Nephron (organoid): Measurements from ENCODE around the gene FAM228A.
A peak's percentile ranks its signal among the peaks of the same experiment; 100 is the strongest.
"Not testable (repeated sequence)": the region's sequence is repeated elsewhere in the genome, so short reads cannot be mapped to it uniquely, and the experiment has no call there.

Source experiments
- H3K27ac Mint-ChIP-seq, 3 experiments: 2 replicates each; pipeline ENCODE4 v1.8.0; 2020; ENCODE audit warnings: mixed read lengths in 3 of 3, mild to moderate bottlenecking in 2 of 3, moderate library complexity in 1 of 3
- H3K27me3 Mint-ChIP-seq: 2 replicates; pipeline ENCODE4 v1.8.0; 2021; ENCODE audit warnings: low read depth, mild to moderate bottlenecking, moderate library complexity, mixed read lengths
- H3K36me3 Mint-ChIP-seq: 2 replicates; pipeline ENCODE4 v1.8.0; 2020; ENCODE audit warnings: low read depth, mixed read lengths
- H3K4me1 Mint-ChIP-seq: 2 replicates; pipeline ENCODE4 v1.8.0; 2020; ENCODE audit warnings: mixed read lengths
- H3K4me3 Mint-ChIP-seq, 3 experiments: 2 replicates each; pipeline ENCODE4 v1.8.0; 2020; ENCODE audit warnings: mild to moderate bottlenecking in 3 of 3, mixed read lengths in 3 of 3, moderate library complexity in 2 of 3
- H3K9me3 Mint-ChIP-seq: 2 replicates; pipeline ENCODE4 v1.8.0; 2020; ENCODE audit warnings: mixed read lengths
- CTCF ChIP-seq, 3 experiments: fragments of 200-600 bp; sonication (generic); IDR thresholded peaks; one replicate each; pipeline ENCODE4 v1.5.0; 2021; ENCODE audit warnings: antibody characterized with exemption in 3 of 3; ENCODE audit not compliant: unreplicated experiment in 3 of 3

The FAM228A gene

DNA sequence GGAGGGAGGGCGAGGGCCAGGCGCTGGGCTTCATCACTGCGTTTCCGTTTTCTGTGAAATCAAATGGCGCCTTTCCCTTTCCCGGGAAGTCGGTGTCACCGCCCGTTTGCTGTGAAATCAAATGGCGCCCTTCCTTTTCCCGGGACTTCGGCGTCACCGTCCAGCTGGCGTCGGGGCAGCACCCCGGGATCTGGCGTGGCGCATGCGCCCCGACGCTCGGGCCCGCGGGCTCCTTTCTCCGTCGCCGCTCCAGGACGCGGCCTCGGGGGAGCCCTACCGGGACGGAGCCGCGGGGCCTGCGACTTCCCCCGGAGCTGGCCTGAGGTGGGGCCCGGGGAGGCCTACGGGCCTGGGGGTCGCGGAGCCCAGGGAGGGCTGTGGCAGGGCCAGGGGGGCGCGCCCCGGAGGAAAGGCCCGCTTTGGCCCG, at the start of gene FAM228A:
Gene FAM228A (plus strand): TSS at position 203 of the 427 bp plus-strand sequence. CDS start 428 bp downstream, outside the sequence.
- peaks cover 12% of the 10 kb centered on the region for H3K4me1 Mint-ChIP-seq
- no peak within 1 kb of the TSS for H3K4me3 Mint-ChIP-seq
- H3K27ac Mint-ChIP-seq, result peak within 1 kb of the TSS in 1 of 3 experiments; percentile 40
- H3K9me3 Mint-ChIP-seq, result peaks cover 8% of the 10 kb centered on the region
- TF ChIP-seq CTCF (IDR thresholded peaks at IDR 0.05; ENCODE audit: unreplicated experiment in 3 of 3), result no peak
- peaks cover 4% of the 10 kb centered on the region for H3K27me3 Mint-ChIP-seq
- peaks cover 5% of the 10 kb centered on the region for H3K36me3 Mint-ChIP-seq

GRCh38 chr2:24125956-24126355, 48.9 kb upstream of the FAM228A start:
- Mint-ChIP-seq H3K9me3 (peaks cover 2% of the 10 kb centered on the region), H3K36me3 (peaks cover 20% of the 10 kb centered on the region), H3K4me3 (peak overlapping the region; percentile 46 to 72 (median 59)), H3K27ac (peak overlapping the region; percentile 60 to 95 (median 88)), H3K27me3 (no peaks in the 10 kb centered on the region), H3K4me1 (peaks cover 39% of the 10 kb centered on the region)
- TF ChIP-seq CTCF (IDR thresholded peaks at IDR 0.05; ENCODE audit: unreplicated experiment in 3 of 3), result no peak

DNA sequence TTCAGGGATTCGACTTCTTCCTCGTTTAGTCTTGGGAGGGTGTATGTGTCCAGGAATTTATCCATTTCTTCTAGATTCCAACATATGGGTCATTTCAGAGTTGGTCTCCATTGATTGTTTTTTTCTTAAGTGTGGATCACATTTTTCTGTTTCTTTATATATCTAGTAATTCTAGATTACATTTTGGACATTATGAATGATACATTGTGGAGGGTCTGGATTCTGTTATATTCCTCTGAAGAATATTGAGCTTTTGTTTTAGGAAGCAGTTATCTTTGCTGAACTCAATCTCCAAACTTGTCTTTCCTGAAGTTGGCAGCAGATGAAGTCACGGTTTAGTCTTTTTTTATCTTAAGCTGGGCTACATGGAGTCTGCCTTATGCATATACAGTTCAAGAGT, 42.3 kb upstream of the FAM228A start:
- Mint-ChIP-seq H3K27ac (no peak overlapping the region), H3K4me1 (no peaks in the 10 kb centered on the region), H3K27me3 (no peaks in the 10 kb centered on the region), H3K4me3 (no peak overlapping the region), H3K36me3 (peaks cover 45% of the 10 kb centered on the region), H3K9me3 (peaks cover 26% of the 10 kb centered on the region)
- TF ChIP-seq CTCF (IDR thresholded peaks at IDR 0.05; ENCODE audit: unreplicated experiment in 3 of 3), result no peak

- not testable (repeated sequence) for H3K9me3 Mint-ChIP-seq, H3K4me1 Mint-ChIP-seq, H3K27ac Mint-ChIP-seq, H3K27me3 Mint-ChIP-seq, H3K4me3 Mint-ChIP-seq
- peaks cover 45% of the 10 kb centered on the region for H3K36me3 Mint-ChIP-seq
Measured at GRCh38 chr2:24140305-24140704, 34.5 kb upstream of the FAM228A start.

DNA sequence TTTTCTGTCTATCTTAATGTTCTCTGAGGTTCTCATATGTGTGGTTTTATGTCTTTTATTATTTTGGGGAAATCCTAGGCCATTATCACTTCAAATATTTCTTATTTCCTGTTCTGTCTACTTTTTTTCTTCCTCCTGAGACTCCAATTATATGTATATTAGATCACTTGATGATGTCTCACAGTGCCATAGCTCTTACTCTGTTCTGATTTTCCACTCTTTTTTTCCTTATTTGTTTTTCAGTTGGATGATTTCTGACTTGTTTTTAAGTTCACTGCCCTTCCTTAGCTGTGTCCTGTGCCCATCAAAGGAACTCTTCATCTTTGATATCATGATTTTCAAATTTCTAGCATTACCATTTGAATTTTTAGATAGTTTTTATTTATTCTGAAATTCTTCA, 27.5 kb upstream of the FAM228A start:
- Mint-ChIP-seq H3K27me3 (no peaks in the 10 kb centered on the region), H3K9me3 (peaks cover 40% of the 10 kb centered on the region), H3K4me1 (no peaks in the 10 kb centered on the region), H3K36me3 (peaks cover 70% of the 10 kb centered on the region), H3K27ac (no peak overlapping the region), H3K4me3 (no peak overlapping the region)
- TF ChIP-seq CTCF (IDR thresholded peaks at IDR 0.05; ENCODE audit: unreplicated experiment in 3 of 3), result no peak

GRCh38 chr2:24152413-24153197, 22.2 kb upstream of the FAM228A start:
- H3K36me3 Mint-ChIP-seq, result peaks cover 46% of the 10 kb centered on the region
- H3K4me1 Mint-ChIP-seq, result no peaks in the 10 kb centered on the region
- no peak for TF ChIP-seq CTCF (IDR thresholded peaks at IDR 0.05; ENCODE audit: unreplicated experiment in 3 of 3)
- H3K9me3 Mint-ChIP-seq, result peaks cover 19% of the 10 kb centered on the region
- H3K27ac Mint-ChIP-seq, result no peak overlapping the region
- no peak overlapping the region for H3K4me3 Mint-ChIP-seq
- no peaks in the 10 kb centered on the region for H3K27me3 Mint-ChIP-seq
